ENCODE results near the gene WDR31.

Gene WDR31

GRCh38 chr9:113290052-113290607 is 49.9 kb downstream of the WDR31 start:
- WGBS (ENCODE audit: insufficient coverage) = 80% methylated on average over 5 of the region's 6 CpGs
- ChIA-PET CTCF (interaction anchor here (0.9 to 1.7 kb wide), 2 partner anchors 15 to 19 kb away, joined by 3 to 4 read pairs; partner anchors contain the start of genes CDC26 and PRPF4), POLR2A (interaction anchor here (1.3 kb wide), 1 partner anchor 12 kb away, joined by 4 read pairs; no protein-coding TSS in a partner anchor)
- Histone ChIP-seq H3K4me3 (ENCODE audit: control insufficient read depth in 1 of 7, extremely low read depth in 1 of 7, insufficient read depth in 4 of 7, low read depth in 2 of 7, low read length in 6 of 7) (no peak overlapping the region), H3K9me3 (ENCODE audit: control extremely low read depth in 1 of 5, control insufficient read depth in 4 of 5, insufficient read depth in 2 of 5, low read depth in 1 of 5, low read length in 4 of 5) (no peaks in the 10 kb centered on the region), H3K4me1 (ENCODE audit: control extremely low read depth in 1 of 4, control insufficient read depth in 4 of 4, insufficient read depth in 4 of 4, low read length in 3 of 4) (peaks cover 0 to 2% (median under 1%) of the 10 kb centered on the region in 4 experiments), H3K27ac (ENCODE audit: insufficient read depth in 1 of 2, low read depth in 1 of 2, low read length in 2 of 2, poor library complexity in 1 of 2, severe bottlenecking in 2 of 2) (peak overlapping the region in 1 of 2 experiments; percentile 37), H3K36me3 (ENCODE audit: control insufficient read depth in 4 of 4, insufficient read depth in 4 of 4, low read length in 3 of 4) (peaks cover 33 to 84% (median 61%) of the 10 kb centered on the region in 4 experiments), H3K27me3 (replicated peaks in 2 of 5; ENCODE audit: control insufficient read depth in 4 of 5, insufficient read depth in 5 of 5, low read length in 4 of 5) (no peaks in the 10 kb centered on the region)
- peak in 2 of 3 donors; percentile 15 to 26 for DNase-seq

- H3K36me3 ChIP-seq (ENCODE audit: control insufficient read depth in 4 of 4, insufficient read depth in 4 of 4, low read length in 3 of 4) = peaks cover 34 to 93% (median 69%) of the 10 kb centered on the region in 4 experiments
- H3K4me3 ChIP-seq (ENCODE audit: control insufficient read depth in 1 of 7, extremely low read depth in 1 of 7, insufficient read depth in 4 of 7, low read depth in 2 of 7, low read length in 6 of 7) = no peak overlapping the region
- no peak for DNase-seq
- CTCF ChIA-PET = no interaction called here
- POLR2A ChIA-PET = no interaction called here
- 94% methylated on average over 2 of the region's 2 CpGs for WGBS (ENCODE audit: insufficient coverage)
- peak overlapping the region in 1 of 2 experiments; percentile 37 for H3K27ac ChIP-seq (ENCODE audit: insufficient read depth in 1 of 2, low read depth in 1 of 2, low read length in 2 of 2, poor library complexity in 1 of 2, severe bottlenecking in 2 of 2)
- H3K9me3 ChIP-seq (ENCODE audit: control extremely low read depth in 1 of 5, control insufficient read depth in 4 of 5, insufficient read depth in 2 of 5, low read depth in 1 of 5, low read length in 4 of 5) = no peaks in the 10 kb centered on the region
- no peaks in the 10 kb centered on the region for H3K27me3 ChIP-seq (replicated peaks in 2 of 5; ENCODE audit: control insufficient read depth in 4 of 5, insufficient read depth in 5 of 5, low read length in 4 of 5)
- peaks cover 0 to 2% (median under 1%) of the 10 kb centered on the region in 4 experiments for H3K4me1 ChIP-seq (ENCODE audit: control extremely low read depth in 1 of 4, control insufficient read depth in 4 of 4, insufficient read depth in 4 of 4, low read length in 3 of 4)
Observed at GRCh38 chr9:113289091-113289490, 51.0 kb downstream of the WDR31 start.

GRCh38 chr9:113281356-113281755 is 58.7 kb downstream of the WDR31 start:
- Histone ChIP-seq H3K4me3 (ENCODE audit: control insufficient read depth in 1 of 7, extremely low read depth in 1 of 7, insufficient read depth in 4 of 7, low read depth in 2 of 7, low read length in 6 of 7) (no peak overlapping the region), H3K4me1 (ENCODE audit: control extremely low read depth in 1 of 4, control insufficient read depth in 4 of 4, insufficient read depth in 4 of 4, low read length in 3 of 4) (peaks cover 0 to 8% (median 5%) of the 10 kb centered on the region in 4 experiments), H3K27me3 (replicated peaks in 2 of 5; ENCODE audit: control insufficient read depth in 4 of 5, insufficient read depth in 5 of 5, low read length in 4 of 5) (no peaks in the 10 kb centered on the region), H3K36me3 (ENCODE audit: control insufficient read depth in 4 of 4, insufficient read depth in 4 of 4, low read length in 3 of 4) (peaks cover 21 to 80% (median 61%) of the 10 kb centered on the region in 4 experiments), H3K9me3 (ENCODE audit: control extremely low read depth in 1 of 5, control insufficient read depth in 4 of 5, insufficient read depth in 2 of 5, low read depth in 1 of 5, low read length in 4 of 5) (no peaks in the 10 kb centered on the region), H3K27ac (ENCODE audit: insufficient read depth in 1 of 2, low read depth in 1 of 2, low read length in 2 of 2, poor library complexity in 1 of 2, severe bottlenecking in 2 of 2) (no peak overlapping the region)
- ChIA-PET POLR2A (interaction anchor here (0.6 kb wide), 1 partner anchor 1033 kb away, joined by 3 read pairs; no protein-coding TSS in a partner anchor), CTCF (interaction anchor here (1.0 kb wide), 1 partner anchor 20 kb away, joined by 3 read pairs; no protein-coding TSS in a partner anchor)
- DNase-seq = no peak
- 100% methylated on average over 4 of the region's 4 CpGs for WGBS (ENCODE audit: insufficient coverage)

GRCh38 chr9:113278840-113279239 is 61.2 kb downstream of the WDR31 start:
- H3K4me1 ChIP-seq (ENCODE audit: control extremely low read depth in 1 of 4, control insufficient read depth in 4 of 4, insufficient read depth in 4 of 4, low read length in 3 of 4) = peaks cover 10 to 27% (median 15%) of the 10 kb centered on the region in 4 experiments
- DNase-seq = no peak
- no peak overlapping the region for H3K4me3 ChIP-seq (ENCODE audit: control insufficient read depth in 1 of 7, extremely low read depth in 1 of 7, insufficient read depth in 4 of 7, low read depth in 2 of 7, low read length in 6 of 7)
- CTCF ChIA-PET = no interaction called here
- H3K9me3 ChIP-seq (ENCODE audit: control extremely low read depth in 1 of 5, control insufficient read depth in 4 of 5, insufficient read depth in 2 of 5, low read depth in 1 of 5, low read length in 4 of 5) = no peaks in the 10 kb centered on the region
- 100% methylated on average over 4 of the region's 4 CpGs for WGBS (ENCODE audit: insufficient coverage)
- POLR2A ChIA-PET = interaction anchor here (1.7 kb wide), 1 partner anchor 12 kb away, joined by 4 read pairs; no protein-coding TSS in a partner anchor
- H3K36me3 ChIP-seq (ENCODE audit: control insufficient read depth in 4 of 4, insufficient read depth in 4 of 4, low read length in 3 of 4) = peaks cover 18 to 58% (median 45%) of the 10 kb centered on the region in 4 experiments
- no peaks in the 10 kb centered on the region for H3K27me3 ChIP-seq (replicated peaks in 2 of 5; ENCODE audit: control insufficient read depth in 4 of 5, insufficient read depth in 5 of 5, low read length in 4 of 5)
- no peak overlapping the region for H3K27ac ChIP-seq (ENCODE audit: insufficient read depth in 1 of 2, low read depth in 1 of 2, low read length in 2 of 2, poor library complexity in 1 of 2, severe bottlenecking in 2 of 2)

GRCh38 chr9:113275157-113276131 is 64.6 kb downstream of the WDR31 start, which contains the start of the genes CDC26 and PRPF4:
Gene CDC26 (minus strand): TSS chr9:113275572. CDS start chr9:113272507, 3,065 bp downstream.
Gene PRPF4 (plus strand): TSS chr9:113275658. CDS start chr9:113275744, 86 bp downstream.
- WGBS (ENCODE audit: insufficient coverage) = under 1% methylated on average over 52 of the region's 63 CpGs
- Histone ChIP-seq H3K4me1 (ENCODE audit: control extremely low read depth in 1 of 4, control insufficient read depth in 4 of 4, insufficient read depth in 4 of 4, low read length in 3 of 4) (peaks cover 10 to 27% (median 15%) of the 10 kb centered on the region in 4 experiments), H3K27ac (ENCODE audit: insufficient read depth in 1 of 2, low read depth in 1 of 2, low read length in 2 of 2, poor library complexity in 1 of 2, severe bottlenecking in 2 of 2) (peak within 1 kb of the TSS; percentile 98 to 99), H3K36me3 (ENCODE audit: control insufficient read depth in 4 of 4, insufficient read depth in 4 of 4, low read length in 3 of 4) (peaks cover 15 to 53% (median 38%) of the 10 kb centered on the region in 4 experiments), H3K27me3 (replicated peaks in 2 of 5; ENCODE audit: control insufficient read depth in 4 of 5, insufficient read depth in 5 of 5, low read length in 4 of 5) (no peaks in the 10 kb centered on the region), H3K9me3 (ENCODE audit: control extremely low read depth in 1 of 5, control insufficient read depth in 4 of 5, insufficient read depth in 2 of 5, low read depth in 1 of 5, low read length in 4 of 5) (no peaks in the 10 kb centered on the region), H3K4me3 (ENCODE audit: control insufficient read depth in 1 of 7, extremely low read depth in 1 of 7, insufficient read depth in 4 of 7, low read depth in 2 of 7, low read length in 6 of 7) (peak within 1 kb of the TSS; percentile 69 to 99 (median 82))
- DNase-seq = peak; percentile 99
- ChIA-PET CTCF (interaction anchor here (0.7 to 4.8 kb wide), 31 partner anchors 11 to 385 kb away, joined by 3 to 33 read pairs (median 4); partner anchors contain the start of genes ALAD, BSPRY, FKBP15 and WDR31), POLR2A (interaction anchor here (0.7 to 2.1 kb wide), 3 partner anchors 65 to 314 kb away, joined by 3 to 10 read pairs (median 3); partner anchors contain the start of gene WDR31)

GRCh38 chr9:113274474-113275156 is 65.5 kb downstream of the WDR31 start:
- Histone ChIP-seq H3K36me3 (ENCODE audit: control insufficient read depth in 4 of 4, insufficient read depth in 4 of 4, low read length in 3 of 4) (peaks cover 8 to 53% (median 37%) of the 10 kb centered on the region in 4 experiments), H3K4me3 (ENCODE audit: control insufficient read depth in 1 of 7, extremely low read depth in 1 of 7, insufficient read depth in 4 of 7, low read depth in 2 of 7, low read length in 6 of 7) (peak overlapping the region; percentile 69 to 99 (median 82)), H3K27ac (ENCODE audit: insufficient read depth in 1 of 2, low read depth in 1 of 2, low read length in 2 of 2, poor library complexity in 1 of 2, severe bottlenecking in 2 of 2) (peak overlapping the region; percentile 98 to 99), H3K27me3 (replicated peaks in 2 of 5; ENCODE audit: control insufficient read depth in 4 of 5, insufficient read depth in 5 of 5, low read length in 4 of 5) (no peaks in the 10 kb centered on the region), H3K9me3 (ENCODE audit: control extremely low read depth in 1 of 5, control insufficient read depth in 4 of 5, insufficient read depth in 2 of 5, low read depth in 1 of 5, low read length in 4 of 5) (no peaks in the 10 kb centered on the region), H3K4me1 (ENCODE audit: control extremely low read depth in 1 of 4, control insufficient read depth in 4 of 4, insufficient read depth in 4 of 4, low read length in 3 of 4) (peaks cover 10 to 27% (median 15%) of the 10 kb centered on the region in 4 experiments)
- POLR2A ChIA-PET = interaction anchor here (0.7 to 2.1 kb wide), 3 partner anchors 65 to 315 kb away, joined by 3 to 10 read pairs (median 3); partner anchors contain the start of gene WDR31
- 6% methylated on average over 11 of the region's 15 CpGs for WGBS (ENCODE audit: insufficient coverage)
- DNase-seq = peak; percentile 70 to 76 (median 76)
- CTCF ChIA-PET = interaction anchor here (0.7 to 4.8 kb wide), 33 partner anchors 10 to 386 kb away, joined by 3 to 33 read pairs (median 4); partner anchors contain the start of genes ALAD, BSPRY, FKBP15 and WDR31

All from common myeloid progenitor, CD34-positive (primary cell).